PFSK-1 (cell line): Measurements from ENCODE around the gene PWWP2B.

Experiments
- FOXP2 ChIP-seq: optimal IDR thresholded peaks from 2 replicates; pipeline ENCODE3; 2011; ENCODE audit warnings: borderline replicate concordance, control low read depth, inconsistent platforms; ENCODE audit not compliant: insufficient read depth; ENCODE audit errors: extremely low read length, extremely low read depth
- POLR2AphosphoS5 ChIP-seq: IDR thresholded peaks from 2 replicates; pipeline ENCODE4 v1.6.1; 2012; ENCODE audit warnings: low read depth, mild to moderate bottlenecking, control low read depth, low read length, moderate library complexity
- TAF1 ChIP-seq: IDR thresholded peaks from 2 replicates; pipeline ENCODE4 v1.6.1; 2012; ENCODE audit warnings: low read length, control low read depth, borderline replicate concordance; ENCODE audit not compliant: insufficient read depth

GRCh38 chr10:132387764-132388210, 9.2 kb upstream of the PWWP2B start:
- TF ChIP-seq FOXP2, result peak; percentile 70
- no peak for TF ChIP-seq POLR2AphosphoS5
- TF ChIP-seq TAF1, result no peak
